ENCODE measurements around the gene CARNS1.

DNA sequence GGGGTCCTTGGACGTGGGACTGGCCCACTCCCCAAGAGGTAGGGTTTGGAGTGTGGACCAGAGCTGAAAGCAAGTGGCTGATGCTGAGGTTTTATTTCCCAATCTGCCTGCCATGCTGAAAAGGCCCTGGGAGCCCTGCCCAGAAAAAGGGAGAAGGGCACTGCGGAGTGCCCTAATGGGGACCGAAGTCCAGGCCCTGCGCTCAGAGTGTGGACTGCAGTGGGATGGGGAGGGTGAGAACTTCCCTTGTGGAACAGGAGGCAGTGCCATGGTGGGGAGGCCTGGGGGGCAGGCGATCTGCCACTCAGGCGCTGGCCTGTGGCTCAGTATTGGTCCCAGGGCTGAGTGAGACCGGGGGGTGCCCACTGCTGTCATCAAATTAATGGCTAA, 32.7 kb downstream of the CARNS1 start:
- TF ChIP-seq CTCF (IDR thresholded peaks at IDR 0.05; ENCODE audit: low read depth, low read length, missing input control) (no peak), NR2F2 (IDR thresholded peaks at IDR 0.05) (no peak), TAF1 (conservative IDR thresholded peaks at IDR 0.05) (no peak)
- TF ChIP-seq, protein P1, sequence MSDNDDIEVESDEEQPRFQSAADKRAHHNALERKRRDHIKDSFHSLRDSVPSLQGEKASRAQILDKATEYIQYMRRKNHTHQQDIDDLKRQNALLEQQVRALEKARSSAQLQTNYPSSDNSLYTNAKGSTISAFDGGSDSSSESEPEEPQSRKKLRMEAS (IDR thresholded peaks at IDR 0.05): no peak

All from liver (tissue), 3 donors.